Mucosa of descending colon (tissue), 3 donors: ENCODE data around the gene GOPC. TPM values are rescaled to one million over a fixed set of nuclear protein-coding genes. Genes with fewer than 3 reads are reported as not detected.

Experiments used
- ATAC-seq: fragments of 200-7000 bp; cut with Tn5 transposase; one replicate; pipeline ENCODE4 v1.9.1; 2020; ENCODE audit warnings: mild to moderate bottlenecking, moderate library complexity
- DNase-seq, 3 donors: peaks; one replicate each; pipeline ENCODE4 v3.0.0-alpha.2; 2020
- H3K36me3 ChIP-seq: fragments of 200-600 bp; one replicate; pipeline ENCODE4 v1.8.0; 2021; ENCODE audit warnings: low read depth, mild to moderate bottlenecking
- H3K4me1 ChIP-seq: fragments of 200-600 bp; one replicate; pipeline ENCODE4 v1.8.0; 2021; ENCODE audit warnings: low read depth, mild to moderate bottlenecking
- H3K4me3 ChIP-seq: fragments of 200-600 bp; one replicate; pipeline ENCODE4 v1.8.0; 2021; ENCODE audit warnings: mild to moderate bottlenecking
- H3K9me3 ChIP-seq: fragments of 200-600 bp; one replicate; pipeline ENCODE4 v1.8.0; 2021; ENCODE audit warnings: mild to moderate bottlenecking
- CTCF ChIP-seq: fragments of 200-600 bp; IDR thresholded peaks from one replicate; pipeline ENCODE4 v1.8.0; 2022; ENCODE audit warnings: antibody characterized with exemption, mild to moderate bottlenecking
- intact Hi-C, 2 donors: fragments of 100-400 bp; cut with DNase I in 1 of 2; cut with micrococcal nuclease in 1 of 2; formaldehyde crosslinking; loops; one replicate each; pipeline versions ENCODE4 v1.11.0 to v1.11.1; 2022; cut with DNase I, micrococcal nuclease
- total RNA-seq, 3 donors: library from RNA; stranded (reverse); fragmentation: NEBNext Ultra II Directional in 2 of 3; extraction: Animal tissue kit (Norgen Biotek cat#: 25700) in 2 of 3; gene quantifications; one replicate each; pipeline versions ENCODE4 v1.2.1 to v1.2.4, GENCODE V29; 2021 to 2023
- donor health status: DM: no; HTN: no; CAD: no; lungs with moderate emphysema.
- donor health status: DM: no; HTN: no; CAD: no.
- donor health status: DM: no; HTN: yes; CAD: no.

Gene GOPC
- total RNA-seq, 3 donors from 2014 or later = 22.7 to 31.4 (median 26.3) TPM

- peak in 1 of 3 donors; percentile 19 for DNase-seq
- ATAC-seq = peak; percentile 60
- TF ChIP-seq CTCF = no peak
Measured at GRCh38 chr6:117602899-117603588, 733 bp upstream of the GOPC start.

GRCh38 chr6:117601811-117602150 is 530 bp downstream of the GOPC start:
- peak; percentile 4 for ATAC-seq
- peak in 2 of 3 donors; percentile 23 to 56 for DNase-seq
- intact Hi-C loops = loop anchor here in 1 of 2 donors (10.0 kb wide), 1 partner anchor 117 kb away; the partner anchor contains the start of gene DCBLD1
- TF ChIP-seq CTCF = no peak
- peaks cover 15% of the 10 kb centered on the region for H3K4me1 ChIP-seq
- no peaks in the 10 kb centered on the region for H3K36me3 ChIP-seq
- peak overlapping the region; percentile 88 for H3K4me3 ChIP-seq
- H3K9me3 ChIP-seq = no peaks in the 10 kb centered on the region

More at GRCh38 chr6:117602899-117603588, 733 bp upstream of the GOPC start:
- H3K36me3 ChIP-seq = no peaks in the 10 kb centered on the region
- intact Hi-C loops = loop anchor here in 1 of 2 donors (10.0 kb wide), 1 partner anchor 118 kb away; the partner anchor contains the start of gene DCBLD1
- H3K9me3 ChIP-seq = no peaks in the 10 kb centered on the region
- H3K4me1 ChIP-seq = peaks cover 15% of the 10 kb centered on the region
- H3K4me3 ChIP-seq = peak overlapping the region; percentile 88

GRCh38 chr6:117600008-117600743 is 2.1 kb downstream of the GOPC start:
- Histone ChIP-seq H3K4me3 (no peak overlapping the region), H3K9me3 (no peaks in the 10 kb centered on the region), H3K36me3 (no peaks in the 10 kb centered on the region), H3K4me1 (peaks cover 15% of the 10 kb centered on the region)
- no peak for ATAC-seq
- no peak for TF ChIP-seq CTCF
- DNase-seq = no peak
- intact Hi-C loops = loop anchor here in 1 of 2 donors (10.0 kb wide), 1 partner anchor 115 kb away; the partner anchor contains the start of gene DCBLD1

- no peak for ATAC-seq
- peaks cover 9% of the 10 kb centered on the region for H3K4me1 ChIP-seq
- no peak overlapping the region for H3K4me3 ChIP-seq
- intact Hi-C loops = no loop called here
- no peak for DNase-seq
- no peaks in the 10 kb centered on the region for H3K9me3 ChIP-seq
- TF ChIP-seq CTCF = no peak
- no peaks in the 10 kb centered on the region for H3K36me3 ChIP-seq
Measured at GRCh38 chr6:117597755-117598154, 4.6 kb downstream of the GOPC start.

- Histone ChIP-seq H3K4me3 (no peak overlapping the region), H3K4me1 (peaks cover 21% of the 10 kb centered on the region), H3K36me3 (no peaks in the 10 kb centered on the region), H3K9me3 (no peaks in the 10 kb centered on the region)
- DNase-seq (no peak), ATAC-seq (peak; percentile 76)
- intact Hi-C loops = no loop called here
- no peak for TF ChIP-seq CTCF
Measured at GRCh38 chr6:117595099-117595923, 7.0 kb downstream of the GOPC start.
